Type B pancreatic cell (in vitro differentiated cells): ENCODE measurements around the gene ARHGAP32. TPM values are rescaled to one million over a fixed set of nuclear protein-coding genes. Genes with fewer than 3 reads are reported as not detected.
"Not testable (repeated sequence)": the region's sequence is repeated elsewhere in the genome, so short reads cannot be mapped to it uniquely, and the experiment has no call there.

Experiments used
- DNase-seq: peaks from one replicate; pipeline ENCODE4 v3.0.0; 2021; ENCODE audit warnings: mixed read lengths; ENCODE audit not compliant: unreplicated experiment; ENCODE audit errors: extremely low spot score
- H3K27ac Mint-ChIP-seq: 2 replicates; pipeline ENCODE4 v1.8.0; 2021; ENCODE audit warnings: mild to moderate bottlenecking, mixed read lengths
- H3K27me3 Mint-ChIP-seq: 2 replicates; pipeline ENCODE4 v1.8.0; 2021; ENCODE audit warnings: mixed read lengths
- H3K36me3 Mint-ChIP-seq: 2 replicates; pipeline ENCODE4 v1.8.0; 2021; ENCODE audit warnings: mixed read lengths
- H3K4me1 Mint-ChIP-seq: one replicate; pipeline ENCODE4 v1.8.0; 2021; ENCODE audit warnings: mixed read lengths; ENCODE audit not compliant: unreplicated experiment
- H3K4me3 Mint-ChIP-seq: 2 replicates; pipeline ENCODE4 v1.8.0; 2021; ENCODE audit warnings: mild to moderate bottlenecking, mixed read lengths
- H3K9me3 Mint-ChIP-seq: 2 replicates; pipeline ENCODE4 v1.8.0; 2021; ENCODE audit warnings: mixed read lengths
- CTCF ChIP-seq: fragments of 200-600 bp; sonication (generic); conservative IDR thresholded peaks from 2 replicates; pipeline ENCODE4 v1.5.0; 2021; ENCODE audit warnings: antibody characterized with exemption, mild to moderate bottlenecking
- total RNA-seq: library from RNA; stranded (reverse); gene quantifications from 2 replicates; pipeline ENCODE4 v1.2.1, GENCODE V29; 2021; ENCODE audit warnings: low replicate concordance

ARHGAP32 gene
- total RNA-seq, 1 donor from 2014 or later = 41.6 TPM

- Mint-ChIP-seq H3K4me3 (no peak overlapping the region), H3K4me1 (peaks cover 5% of the 10 kb centered on the region), H3K36me3 (peaks cover 16% of the 10 kb centered on the region), H3K9me3 (peaks cover 7% of the 10 kb centered on the region), H3K27ac (no peak overlapping the region), H3K27me3 (no peaks in the 10 kb centered on the region)
- TF ChIP-seq CTCF = no peak
- no peak for DNase-seq
These were observed 10.5 kb upstream of the ARHGAP32 start for GRCh38 chr11:129202646-129203045.

- H3K9me3 Mint-ChIP-seq = peaks cover 7% of the 10 kb centered on the region
- H3K27me3 Mint-ChIP-seq = no peaks in the 10 kb centered on the region
- H3K4me1 Mint-ChIP-seq = peaks cover 8% of the 10 kb centered on the region
- no peak for DNase-seq
- TF ChIP-seq CTCF = no peak
- peaks cover 16% of the 10 kb centered on the region for H3K36me3 Mint-ChIP-seq
- no peak overlapping the region for H3K4me3 Mint-ChIP-seq
- no peak overlapping the region for H3K27ac Mint-ChIP-seq
These were observed 3.6 kb upstream of the ARHGAP32 start for GRCh38 chr11:129195682-129196081.

- Mint-ChIP-seq H3K27me3 (no peaks in the 10 kb centered on the region), H3K36me3 (peaks cover 5% of the 10 kb centered on the region), H3K4me1 (peaks cover 13% of the 10 kb centered on the region), H3K27ac (no peak overlapping the region), H3K9me3 (peaks cover 5% of the 10 kb centered on the region), H3K4me3 (no peak overlapping the region)
- DNase-seq = no peak
- TF ChIP-seq CTCF = no peak
These were observed 476 bp downstream of the ARHGAP32 start for GRCh38 chr11:129191649-129192048.

- H3K4me1 Mint-ChIP-seq = peaks cover 9% of the 10 kb centered on the region
- DNase-seq = no peak
- H3K4me3 Mint-ChIP-seq = no peak overlapping the region
- H3K27ac Mint-ChIP-seq = no peak overlapping the region
- H3K36me3 Mint-ChIP-seq = peaks cover 8% of the 10 kb centered on the region
- no peaks in the 10 kb centered on the region for H3K27me3 Mint-ChIP-seq
- TF ChIP-seq CTCF = no peak
- H3K9me3 Mint-ChIP-seq = peaks cover 5% of the 10 kb centered on the region
These were observed 2.0 kb downstream of the ARHGAP32 start for GRCh38 chr11:129190087-129190486.

- Mint-ChIP-seq H3K4me3 (peak overlapping the region; percentile 45), H3K36me3 (peaks cover 11% of the 10 kb centered on the region), H3K9me3 (peaks cover 10% of the 10 kb centered on the region), H3K27me3 (no peaks in the 10 kb centered on the region), H3K27ac (no peak overlapping the region), H3K4me1 (peaks cover 9% of the 10 kb centered on the region)
- DNase-seq = no peak
- no peak for TF ChIP-seq CTCF
These were observed 2.5 kb downstream of the ARHGAP32 start for GRCh38 chr11:129189646-129190045.

- not testable (repeated sequence) for H3K27me3 Mint-ChIP-seq, H3K4me3 Mint-ChIP-seq, H3K4me1 Mint-ChIP-seq, DNase-seq
- Mint-ChIP-seq H3K27ac (peak overlapping the region; percentile 37), H3K36me3 (peaks cover 14% of the 10 kb centered on the region), H3K9me3 (peaks cover 11% of the 10 kb centered on the region)
These were observed 7.0 kb downstream of the ARHGAP32 start for GRCh38 chr11:129185082-129185481.
